ENCODE data around the gene FARS2. TPM values are rescaled to one million over a fixed set of nuclear protein-coding genes. Genes with fewer than 3 reads are reported as not detected.
A peak's percentile ranks its signal among the peaks of the same experiment; 100 is the strongest.

FARS2 gene
- polyA plus RNA-seq, 1 donor from 2014 or later: 11.9 TPM

DNA sequence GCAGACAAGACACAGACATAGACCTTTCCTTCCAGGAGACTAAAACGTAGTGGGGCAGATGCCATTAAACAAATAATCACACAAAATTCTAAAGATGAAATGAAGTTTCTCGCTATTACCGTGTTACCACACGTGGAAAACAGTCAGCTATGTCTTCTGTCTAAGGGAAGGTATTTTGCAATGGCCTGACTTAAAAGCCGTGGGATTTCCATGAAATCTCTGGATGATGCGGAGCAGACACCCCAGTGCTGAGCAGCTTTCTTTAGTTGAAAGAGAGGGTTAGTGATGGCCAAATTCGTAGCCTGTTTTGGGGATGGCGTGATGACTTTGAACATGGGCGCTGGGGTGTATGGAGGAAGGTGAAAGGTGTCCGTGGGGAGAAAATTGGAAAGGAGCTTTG is 463.6 kb downstream of the FARS2 start:
- Histone ChIP-seq H3K36me3 (ENCODE audit: insufficient read depth, low read length) (no peaks in the 10 kb centered on the region), H4K20me1 (ENCODE audit: insufficient read depth) (no peaks in the 10 kb centered on the region), H3K4me2 (ENCODE audit: low read length) (no peak overlapping the region), H3K27ac (ENCODE audit: low read length) (no peak overlapping the region), H3K79me2 (replicated peaks; ENCODE audit: insufficient read depth, low read length) (no peaks in the 10 kb centered on the region), H3K4me3 (ENCODE audit: low read length) (no peak overlapping the region), H3F3A (ENCODE audit: insufficient read depth, low read length, poor library complexity, severe bottlenecking) (no peaks in the 10 kb centered on the region), H3K9me2 (ENCODE audit: insufficient read depth, low read length) (no peaks in the 10 kb centered on the region), H3K27me3 (ENCODE audit: insufficient read depth, low read depth, low read length) (no peaks in the 10 kb centered on the region), H3K9ac (ENCODE audit: low read length) (no peak overlapping the region), H3K9me3 (ENCODE audit: low read length) (no peaks in the 10 kb centered on the region), H2AFZ (ENCODE audit: low read depth, low read length) (no peak overlapping the region)
- TF ChIP-seq EP300 (conservative IDR thresholded peaks at IDR 0.05; ENCODE audit: poor library complexity, severe bottlenecking) (no peak), POLR2AphosphoS5 (IDR thresholded peaks at IDR 0.05) (no peak), MXI1 (conservative IDR thresholded peaks at IDR 0.05; ENCODE audit: poor library complexity, severe bottlenecking) (no peak)

GRCh38 chr6:5726976-5727718 is 465.8 kb downstream of the FARS2 start:
- H3K4me3 ChIP-seq (ENCODE audit: low read length): no peak overlapping the region
- H3K9ac ChIP-seq (ENCODE audit: low read length): no peak overlapping the region
- no peak overlapping the region for H2AFZ ChIP-seq (ENCODE audit: low read depth, low read length)
- H3K9me2 ChIP-seq (ENCODE audit: insufficient read depth, low read length): no peaks in the 10 kb centered on the region
- H3F3A ChIP-seq (ENCODE audit: insufficient read depth, low read length, poor library complexity, severe bottlenecking): no peaks in the 10 kb centered on the region
- no peaks in the 10 kb centered on the region for H3K79me2 ChIP-seq (replicated peaks; ENCODE audit: insufficient read depth, low read length)
- H3K36me3 ChIP-seq (ENCODE audit: insufficient read depth, low read length): no peaks in the 10 kb centered on the region
- TF ChIP-seq EZH2 (IDR thresholded peaks at IDR 0.05; ENCODE audit: borderline replicate concordance, insufficient read depth, low read length, poor library complexity, severe bottlenecking) (no peak), REST (IDR thresholded peaks at IDR 0.05; ENCODE audit: borderline replicate concordance) (no peak), POLR2AphosphoS5 (IDR thresholded peaks at IDR 0.05) (no peak), MXI1 (conservative IDR thresholded peaks at IDR 0.05; ENCODE audit: poor library complexity, severe bottlenecking) (no peak), SMC3 (conservative IDR thresholded peaks at IDR 0.05; ENCODE audit: poor library complexity) (no peak)
- no peak overlapping the region for H3K4me2 ChIP-seq (ENCODE audit: low read length)
- H3K27ac ChIP-seq (ENCODE audit: low read length): no peak overlapping the region
- H3K9me3 ChIP-seq (ENCODE audit: low read length): no peaks in the 10 kb centered on the region
- no peaks in the 10 kb centered on the region for H4K20me1 ChIP-seq (ENCODE audit: insufficient read depth)
- no peaks in the 10 kb centered on the region for H3K27me3 ChIP-seq (ENCODE audit: insufficient read depth, low read depth, low read length)

- Histone ChIP-seq H3K9ac (ENCODE audit: low read length) (no peak overlapping the region), H3K9me2 (ENCODE audit: insufficient read depth, low read length) (no peaks in the 10 kb centered on the region), H3F3A (ENCODE audit: insufficient read depth, low read length, poor library complexity, severe bottlenecking) (no peaks in the 10 kb centered on the region), H3K4me3 (ENCODE audit: low read length) (no peak overlapping the region), H3K9me3 (ENCODE audit: low read length) (no peaks in the 10 kb centered on the region), H3K27ac (ENCODE audit: low read length) (no peak overlapping the region), H3K4me2 (ENCODE audit: low read length) (no peak overlapping the region), H3K36me3 (ENCODE audit: insufficient read depth, low read length) (no peaks in the 10 kb centered on the region), H2AFZ (ENCODE audit: low read depth, low read length) (no peak overlapping the region), H3K79me2 (replicated peaks; ENCODE audit: insufficient read depth, low read length) (no peaks in the 10 kb centered on the region), H3K27me3 (ENCODE audit: insufficient read depth, low read depth, low read length) (no peaks in the 10 kb centered on the region), H4K20me1 (ENCODE audit: insufficient read depth) (no peaks in the 10 kb centered on the region)
- TF ChIP-seq RAD21 (conservative IDR thresholded peaks at IDR 0.05) (no peak), EP300 (conservative IDR thresholded peaks at IDR 0.05; ENCODE audit: poor library complexity, severe bottlenecking) (peak; percentile 16), MXI1 (conservative IDR thresholded peaks at IDR 0.05; ENCODE audit: poor library complexity, severe bottlenecking) (no peak), POLR2AphosphoS5 (IDR thresholded peaks at IDR 0.05) (peak; percentile 40)
Measured at GRCh38 chr6:5728351-5729079, 467.2 kb downstream of the FARS2 start.
